Hepatocyte (in vitro differentiated cells): ENCODE measurements around the gene DHRS12. TPM values are rescaled to one million over a fixed set of nuclear protein-coding genes. Genes with fewer than 3 reads are reported as not detected.

ENCODE experiments used
- DNase-seq: peaks from one replicate; pipeline ENCODE4 v3.0.0-alpha.2; 2016; ENCODE audit warnings: low spot score
- H2AFZ ChIP-seq: fragments of 200-600 bp; sonication (generic); 2 replicates; pipeline ENCODE4 v1.6.0; 2016; ENCODE audit warnings: antibody characterized with exemption, mild to moderate bottlenecking
- H3K27ac ChIP-seq: fragments of 200-600 bp; sonication (generic); 2 replicates; pipeline ENCODE4 v1.5.1; 2016; ENCODE audit warnings: mild to moderate bottlenecking
- H3K27me3 ChIP-seq: fragments of 200-600 bp; sonication (generic); 2 replicates; pipeline ENCODE4 v1.6.1; 2016
- H3K36me3 ChIP-seq: fragments of 200-600 bp; sonication (generic); replicated peaks from 2 replicates; pipeline ENCODE4 v1.5.1; 2016; ENCODE audit warnings: low read depth; ENCODE audit not compliant: insufficient read depth
- H3K4me1 ChIP-seq: fragments of 200-600 bp; sonication (generic); 2 replicates; pipeline ENCODE4 v1.5.1; 2016; ENCODE audit warnings: mild to moderate bottlenecking, moderate library complexity; ENCODE audit not compliant: insufficient read depth
- H3K4me2 ChIP-seq: fragments of 200-600 bp; sonication (generic); 2 replicates; pipeline ENCODE4 v1.6.0; 2016
- H3K4me3 ChIP-seq: fragments of 200-600 bp; sonication (generic); 2 replicates; pipeline ENCODE4 v1.5.1; 2016; ENCODE audit warnings: mild to moderate bottlenecking
- H3K79me2 ChIP-seq: fragments of 200-600 bp; sonication (generic); 2 replicates; pipeline ENCODE4 v1.6.0; 2017; ENCODE audit warnings: mild to moderate bottlenecking
- H3K9me2 ChIP-seq: fragments of 200-600 bp; sonication (generic); replicated peaks from 2 replicates; pipeline ENCODE4 v1.6.0; 2017; ENCODE audit warnings: mild to moderate bottlenecking; ENCODE audit not compliant: insufficient read depth
- H3K9me3 ChIP-seq: fragments of 200-600 bp; sonication (generic); 2 replicates; pipeline ENCODE4 v1.5.1; 2016; ENCODE audit warnings: low read depth, mild to moderate bottlenecking
- H4K20me1 ChIP-seq: fragments of 200-600 bp; sonication (generic); 2 replicates; pipeline ENCODE4 v1.6.0; 2016; ENCODE audit warnings: mild to moderate bottlenecking; ENCODE audit not compliant: insufficient read depth, poor library complexity, severe bottlenecking
- EZH2 ChIP-seq: fragments of 200-600 bp; sonication (generic); IDR thresholded peaks from 2 replicates; pipeline ENCODE4 v1.6.1; 2016; ENCODE audit warnings: antibody characterized with exemption, mild to moderate bottlenecking, borderline replicate concordance
- EZH2phosphoT487 ChIP-seq: fragments of 200-600 bp; sonication (generic); IDR thresholded peaks from one replicate; pipeline ENCODE4 v1.6.1; 2018; ENCODE audit warnings: antibody characterized with exemption, mild to moderate bottlenecking, low read depth, moderate library complexity; ENCODE audit not compliant: unreplicated experiment, severe bottlenecking
- WGBS: methylation state at CpG from one replicate; pipeline ENCODE4 v1.1.6; 2016; ENCODE audit warnings: low lambda C conversion rate; ENCODE audit errors: missing lambda C conversion rate; 5-methylcytosine and 5-hydroxymethylcytosine counted together
- polyA plus RNA-seq: library from polyadenylated mRNA; unstranded; fragments of >200 nt; fragmentation: Nextera tagmentation; extraction: Ambion mirVana; gene quantifications from 2 replicates; pipeline ENCODE4 v1.2.1, GENCODE V29; 2016
- total RNA-seq: library from RNA; depleted of rRNA; stranded (reverse); fragments of >200 nt; gene quantifications from 2 replicates; pipeline ENCODE4 v1.2.3, GENCODE V29; 2014
- TF ChIP-seq, protein P1 (sequence below): fragments of 200-600 bp; sonication (generic); IDR thresholded peaks from 2 replicates; pipeline ENCODE4 v1.5.1; 2016; ENCODE audit warnings: antibody characterized with exemption, mild to moderate bottlenecking; ENCODE audit not compliant: poor library complexity

DHRS12 gene
- total and polyA plus RNA-seq, 2 experiments from 2014 or later, result 4.6 to 13.5 TPM

DNA sequence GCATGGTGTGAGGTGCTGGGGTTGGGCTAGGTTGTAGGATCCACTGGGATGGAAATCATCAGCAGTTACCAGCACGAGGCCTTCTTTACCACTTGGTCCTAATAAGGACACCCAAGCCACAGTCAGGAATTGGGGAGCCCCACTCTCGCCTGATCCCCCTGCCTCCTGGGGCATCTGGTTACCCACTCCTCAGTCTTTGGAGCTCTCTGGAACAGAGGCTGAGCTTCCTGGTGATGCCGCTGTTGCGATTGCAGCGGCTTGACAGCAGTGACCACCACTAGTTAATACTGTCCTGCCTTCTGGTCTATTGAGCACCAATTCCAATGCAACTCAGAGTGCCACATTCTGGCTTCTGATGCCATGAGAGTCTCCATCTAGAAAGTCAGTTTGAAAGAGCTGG is 27.6 kb upstream of the DHRS12 start:
- 94% methylated on average over 5 of the region's 5 CpGs for WGBS

DNA sequence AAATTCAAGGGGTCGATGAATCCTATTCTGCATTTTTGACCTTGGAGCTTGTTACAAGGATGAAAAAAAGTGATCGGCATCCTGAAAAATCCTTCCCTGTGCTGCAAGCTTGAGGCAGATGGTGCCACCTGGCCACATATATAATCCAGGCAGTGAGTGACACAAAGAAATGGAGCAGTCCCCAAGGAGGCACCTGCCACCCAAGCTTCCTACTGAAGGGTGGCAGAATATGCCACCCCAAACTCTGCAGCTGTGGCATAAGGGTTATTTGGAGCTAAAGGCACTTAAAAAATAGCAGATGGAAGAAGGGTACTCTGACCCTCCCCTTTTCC is 25.6 kb upstream of the DHRS12 start:
- H3K27ac ChIP-seq, result no peak overlapping the region
- no peak for DNase-seq

More for the DNA sequence above, 27.6 kb upstream of the DHRS12 start:
- TF ChIP-seq, protein P1, sequence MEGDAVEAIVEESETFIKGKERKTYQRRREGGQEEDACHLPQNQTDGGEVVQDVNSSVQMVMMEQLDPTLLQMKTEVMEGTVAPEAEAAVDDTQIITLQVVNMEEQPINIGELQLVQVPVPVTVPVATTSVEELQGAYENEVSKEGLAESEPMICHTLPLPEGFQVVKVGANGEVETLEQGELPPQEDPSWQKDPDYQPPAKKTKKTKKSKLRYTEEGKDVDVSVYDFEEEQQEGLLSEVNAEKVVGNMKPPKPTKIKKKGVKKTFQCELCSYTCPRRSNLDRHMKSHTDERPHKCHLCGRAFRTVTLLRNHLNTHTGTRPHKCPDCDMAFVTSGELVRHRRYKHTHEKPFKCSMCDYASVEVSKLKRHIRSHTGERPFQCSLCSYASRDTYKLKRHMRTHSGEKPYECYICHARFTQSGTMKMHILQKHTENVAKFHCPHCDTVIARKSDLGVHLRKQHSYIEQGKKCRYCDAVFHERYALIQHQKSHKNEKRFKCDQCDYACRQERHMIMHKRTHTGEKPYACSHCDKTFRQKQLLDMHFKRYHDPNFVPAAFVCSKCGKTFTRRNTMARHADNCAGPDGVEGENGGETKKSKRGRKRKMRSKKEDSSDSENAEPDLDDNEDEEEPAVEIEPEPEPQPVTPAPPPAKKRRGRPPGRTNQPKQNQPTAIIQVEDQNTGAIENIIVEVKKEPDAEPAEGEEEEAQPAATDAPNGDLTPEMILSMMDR, result no peak
- TF ChIP-seq EZH2phosphoT487, result no peak
- no peak for TF ChIP-seq EZH2
- H3K4me3 ChIP-seq, result no peak overlapping the region
- H3K27me3 ChIP-seq, result no peaks in the 10 kb centered on the region
- no peaks in the 10 kb centered on the region for H3K9me2 ChIP-seq
- no peak overlapping the region for H3K27ac ChIP-seq
- H3K79me2 ChIP-seq, result no peaks in the 10 kb centered on the region
- H4K20me1 ChIP-seq, result no peaks in the 10 kb centered on the region
- H3K4me2 ChIP-seq, result no peak overlapping the region
- no peak for DNase-seq
- no peaks in the 10 kb centered on the region for H3K4me1 ChIP-seq
- H3K36me3 ChIP-seq, result no peaks in the 10 kb centered on the region
- H3K9me3 ChIP-seq, result no peaks in the 10 kb centered on the region
- no peak overlapping the region for H2AFZ ChIP-seq

DNA sequence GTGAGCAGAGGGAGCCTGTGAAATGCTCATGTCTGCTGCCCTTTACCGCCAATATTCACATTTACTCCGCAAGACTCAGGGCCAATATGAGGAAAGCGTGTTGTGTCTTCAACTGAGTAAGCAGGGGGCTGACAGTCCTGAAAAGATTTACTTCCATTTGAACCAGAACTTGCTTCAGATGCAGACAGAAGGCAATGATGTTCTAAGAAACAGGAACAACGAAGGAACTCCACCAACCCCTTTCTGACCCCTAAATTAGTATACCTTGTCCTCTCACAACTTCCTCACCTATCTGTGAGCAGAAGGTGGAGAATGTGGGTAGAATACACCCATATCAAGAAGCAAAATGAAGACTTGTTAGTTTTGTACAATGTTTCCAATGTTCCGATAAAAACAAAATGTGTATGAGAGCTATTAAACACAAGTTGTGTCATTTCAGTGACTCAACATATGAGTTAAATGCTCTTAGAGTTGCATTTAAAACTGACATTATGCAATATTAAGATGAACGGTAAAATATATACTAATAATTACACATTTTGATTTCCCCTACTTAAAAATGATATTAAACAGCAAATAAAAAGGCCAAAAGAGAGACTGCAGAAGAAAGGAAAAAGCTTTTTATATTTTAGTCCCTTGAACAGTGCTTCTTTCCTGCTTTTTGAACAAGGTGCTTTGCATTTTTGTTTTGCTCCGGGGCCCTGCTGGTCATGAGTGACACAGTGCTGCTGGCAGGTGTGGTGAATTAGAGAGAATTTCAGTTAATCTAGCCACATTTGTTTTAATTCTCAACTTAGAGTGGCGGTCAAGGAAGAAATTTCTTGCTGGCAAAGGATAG is 25.0 kb upstream of the DHRS12 start:
- H3K4me2 ChIP-seq, result no peak overlapping the region
- DNase-seq, result no peak
- H2AFZ ChIP-seq, result no peak overlapping the region
- no peaks in the 10 kb centered on the region for H3K4me1 ChIP-seq
- TF ChIP-seq, protein P1, result no peak
- TF ChIP-seq EZH2phosphoT487, result no peak
- no peak for TF ChIP-seq EZH2
- H3K9me2 ChIP-seq, result no peaks in the 10 kb centered on the region
- no peak overlapping the region for H3K27ac ChIP-seq
- H3K36me3 ChIP-seq, result no peaks in the 10 kb centered on the region
- H4K20me1 ChIP-seq, result no peaks in the 10 kb centered on the region
- H3K4me3 ChIP-seq, result no peak overlapping the region
- H3K9me3 ChIP-seq, result no peaks in the 10 kb centered on the region
- 94% methylated on average over 8 of the region's 8 CpGs for WGBS
- H3K79me2 ChIP-seq, result no peaks in the 10 kb centered on the region
- H3K27me3 ChIP-seq, result no peaks in the 10 kb centered on the region

More for the DNA sequence above, 25.6 kb upstream of the DHRS12 start:
- Histone ChIP-seq H3K27me3 (no peaks in the 10 kb centered on the region), H3K4me1 (no peaks in the 10 kb centered on the region), H3K9me3 (no peaks in the 10 kb centered on the region), H2AFZ (no peak overlapping the region), H3K36me3 (no peaks in the 10 kb centered on the region), H3K79me2 (no peaks in the 10 kb centered on the region), H3K4me2 (no peak overlapping the region), H3K9me2 (no peaks in the 10 kb centered on the region), H4K20me1 (no peaks in the 10 kb centered on the region), H3K4me3 (no peak overlapping the region)
- WGBS, result 91% methylated on average over 2 of the region's 2 CpGs
- no peak for TF ChIP-seq EZH2phosphoT487
- TF ChIP-seq, protein P1, result no peak
- TF ChIP-seq EZH2, result no peak
